GM13976 (cell line): Measurements from ENCODE around the gene SH3BP1.

Source experiments
- DNase-seq: peaks from one replicate; pipeline ENCODE4 v3.0.0; 2012; ENCODE audit warnings: low spot score
- CTCF ChIP-seq: IDR thresholded peaks from 2 replicates; pipeline ENCODE4 v1.5.1; 2012; ENCODE audit warnings: borderline replicate concordance, mild to moderate bottlenecking; ENCODE audit not compliant: insufficient read depth; ENCODE audit errors: extremely low read depth, missing control alignments, control extremely low read depth
- in situ Hi-C: fragments of 300-500 bp; cut with MboI; formaldehyde crosslinking; loops from one replicate; pipeline ENCODE4 v1.12.0; 2022; ENCODE audit warnings: low sequenced_read_pairs, mixed read lengths, inconsistent platforms; ENCODE audit not compliant: unreplicated experiment

SH3BP1 gene

GRCh38 chr22:37659066-37659896 lies 19.8 kb downstream of the SH3BP1 start:
- in situ Hi-C loops = no loop called here
- DNase-seq = no peak

GRCh38 chr22:37659897-37660708 lies 20.6 kb downstream of the SH3BP1 start:
- in situ Hi-C loops = no loop called here
- no peak for DNase-seq
- TF ChIP-seq CTCF = no peak

More at GRCh38 chr22:37659066-37659896, 19.8 kb downstream of the SH3BP1 start:
- no peak for TF ChIP-seq CTCF

GRCh38 chr22:37660709-37661045 lies 21.2 kb downstream of the SH3BP1 start:
- TF ChIP-seq CTCF = no peak
- in situ Hi-C loops = no loop called here

GRCh38 chr22:37661160-37661924 lies 21.9 kb downstream of the SH3BP1 start:
- no peak for DNase-seq
- peak; percentile 44 for TF ChIP-seq CTCF
- in situ Hi-C loops = no loop called here

More at GRCh38 chr22:37660709-37661045, 21.2 kb downstream of the SH3BP1 start:
- DNase-seq = no peak

GRCh38 chr22:37662039-37662438 lies 22.6 kb downstream of the SH3BP1 start:
- in situ Hi-C loops = no loop called here
- TF ChIP-seq CTCF = no peak
- no peak for DNase-seq

- TF ChIP-seq CTCF = no peak
- no peak for DNase-seq
- in situ Hi-C loops = no loop called here
Observed at GRCh38 chr22:37663521-37664140, 24.2 kb downstream of the SH3BP1 start.
